ENCODE measurements around the gene ANKRD27. TPM values are rescaled to one million over a fixed set of nuclear protein-coding genes. Genes with fewer than 3 reads are reported as not detected.

Gene ANKRD27
- total and polyA plus RNA-seq, 12 donors: 7.6 to 24.5 (median 18.6) TPM

GRCh38 chr19:32676186-32676894 is 1.4 kb upstream of the ANKRD27 start:
- Histone ChIP-seq H3K9me3 (no peaks in the 10 kb centered on the region), H3K27me3 (peaks cover 0 to 33% (median 8%) of the 10 kb centered on the region in 7 donors), H3K27ac (peak overlapping the region in 8 of 10 donors; percentile 33 to 90 (median 86)), H3K4me3 (peak overlapping the region; percentile 48 to 97 (median 86)), H3K36me3 (peaks cover 0 to 2% (median 0%) of the 10 kb centered on the region in 9 donors), H3K4me1 (peaks cover 4 to 46% (median 29%) of the 10 kb centered on the region in 9 donors)
- TF ChIP-seq, protein P1, sequence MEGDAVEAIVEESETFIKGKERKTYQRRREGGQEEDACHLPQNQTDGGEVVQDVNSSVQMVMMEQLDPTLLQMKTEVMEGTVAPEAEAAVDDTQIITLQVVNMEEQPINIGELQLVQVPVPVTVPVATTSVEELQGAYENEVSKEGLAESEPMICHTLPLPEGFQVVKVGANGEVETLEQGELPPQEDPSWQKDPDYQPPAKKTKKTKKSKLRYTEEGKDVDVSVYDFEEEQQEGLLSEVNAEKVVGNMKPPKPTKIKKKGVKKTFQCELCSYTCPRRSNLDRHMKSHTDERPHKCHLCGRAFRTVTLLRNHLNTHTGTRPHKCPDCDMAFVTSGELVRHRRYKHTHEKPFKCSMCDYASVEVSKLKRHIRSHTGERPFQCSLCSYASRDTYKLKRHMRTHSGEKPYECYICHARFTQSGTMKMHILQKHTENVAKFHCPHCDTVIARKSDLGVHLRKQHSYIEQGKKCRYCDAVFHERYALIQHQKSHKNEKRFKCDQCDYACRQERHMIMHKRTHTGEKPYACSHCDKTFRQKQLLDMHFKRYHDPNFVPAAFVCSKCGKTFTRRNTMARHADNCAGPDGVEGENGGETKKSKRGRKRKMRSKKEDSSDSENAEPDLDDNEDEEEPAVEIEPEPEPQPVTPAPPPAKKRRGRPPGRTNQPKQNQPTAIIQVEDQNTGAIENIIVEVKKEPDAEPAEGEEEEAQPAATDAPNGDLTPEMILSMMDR (IDR thresholded peaks at IDR 0.05): peak in 2 of 9 donors; percentile 8 to 18
- ATAC-seq (peak in 2 of 8 donors; percentile 2 to 10), DNase-seq (peak in 1 of 2 donors; percentile 30)
- intact Hi-C loops (cut with DNase I): loop anchor here in 1 of 10 donors (2.0 kb wide), 1 partner anchor 14 kb away; the partner anchor contains the start of gene NUDT19
- 3 to 4% methylated on average over 73 to 93 of the region's 93 CpGs for WGBS, 2 donors

- H3K27ac ChIP-seq: peak within 1 kb of the TSS in 9 of 10 donors; percentile 81 to 90 (median 85)
- H3K27me3 ChIP-seq: peaks cover 0 to 33% (median 8%) of the 10 kb centered on the region in 7 donors
- TF ChIP-seq, protein P1 (IDR thresholded peaks at IDR 0.05): no peak
- peaks cover 0 to 4% (median 0%) of the 10 kb centered on the region in 9 donors for H3K36me3 ChIP-seq
- intact Hi-C loops (cut with DNase I): loop anchor here in 2 of 10 donors (2.0 kb wide), 1 partner anchor 15 kb away; the partner anchor contains the start of gene NUDT19 (in 2 of the 2)
- H3K4me1 ChIP-seq: peaks cover 4 to 46% (median 29%) of the 10 kb centered on the region in 9 donors
- peak within 1 kb of the TSS; percentile 48 to 97 (median 86) for H3K4me3 ChIP-seq
- ATAC-seq: peak; percentile 79 to 92 (median 88)
- no peaks in the 10 kb centered on the region for H3K9me3 ChIP-seq
- WGBS, 2 donors: 2% methylated on average over 48 to 53 of the region's 53 CpGs
- DNase-seq: peak; percentile 85 to 90
Observed at GRCh38 chr19:32675720-32676185, 773 bp upstream of the ANKRD27 start, which contains the start of gene RGS9BP. TSS of gene RGS9BP (plus strand) at chr19:32675848. CDS start at chr19:32676264, 416 bp downstream.

- H3K4me1 ChIP-seq: peaks cover 4 to 57% (median 38%) of the 10 kb centered on the region in 9 donors
- H3K27me3 ChIP-seq: peaks cover 0 to 33% (median 8%) of the 10 kb centered on the region in 7 donors
- intact Hi-C loops (cut with DNase I): loop anchor here in 1 of 10 donors (2.0 kb wide), 1 partner anchor 16 kb away; the partner anchor contains the start of gene NUDT19
- no peak for DNase-seq
- H3K27ac ChIP-seq: peak overlapping the region in 9 of 10 donors; percentile 81 to 90 (median 85)
- peak overlapping the region; percentile 48 to 97 (median 86) for H3K4me3 ChIP-seq
- ATAC-seq: no peak
- TF ChIP-seq, protein P1 (IDR thresholded peaks at IDR 0.05): no peak
- WGBS, 2 donors: 1 to 2% methylated on average over 62 to 67 of the region's 67 CpGs
- H3K9me3 ChIP-seq: no peaks in the 10 kb centered on the region
- peaks cover 0 to 4% (median 0%) of the 10 kb centered on the region in 9 donors for H3K36me3 ChIP-seq
Observed at GRCh38 chr19:32674153-32674930, 638 bp downstream of the ANKRD27 start.

DNA sequence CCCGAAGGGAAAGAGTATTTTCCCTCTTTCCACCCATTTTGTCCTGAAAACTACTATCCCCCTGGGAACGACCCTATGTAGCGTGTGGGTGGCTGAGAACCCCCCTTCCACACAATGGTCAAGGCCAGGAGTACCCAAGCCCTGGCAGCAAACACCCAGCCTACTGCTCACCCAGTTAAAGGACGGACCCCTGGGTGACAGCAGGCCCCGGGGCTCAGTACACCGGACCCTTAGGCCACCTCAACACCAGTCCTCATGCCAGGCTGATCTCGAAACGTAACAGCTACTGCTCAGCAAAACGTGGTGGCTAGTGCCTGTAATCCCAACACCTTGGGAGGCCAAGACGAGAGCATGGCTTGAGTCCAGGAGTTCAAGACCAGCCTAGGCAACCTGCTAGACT is 1.4 kb downstream of the ANKRD27 start:
- Histone ChIP-seq H3K4me3 (peak overlapping the region in 6 of 10 donors; percentile 81 to 97 (median 88)), H3K9me3 (no peaks in the 10 kb centered on the region), H3K27ac (no peak overlapping the region), H3K27me3 (peaks cover 0 to 30% (median 8%) of the 10 kb centered on the region in 7 donors), H3K36me3 (peaks cover 0 to 4% (median 0%) of the 10 kb centered on the region in 9 donors), H3K4me1 (peaks cover 4 to 59% (median 38%) of the 10 kb centered on the region in 9 donors)
- 88 to 92% methylated on average over 10 of the region's 10 CpGs for WGBS, 2 donors
- TF ChIP-seq, protein P1 (IDR thresholded peaks at IDR 0.05): no peak
- DNase-seq (no peak), ATAC-seq (no peak)
- intact Hi-C loops (cut with DNase I): no loop called here

Data from heart right ventricle (tissue), 16 donors.